Parietal lobe (tissue), 2 donors: ENCODE results near the gene APEH. TPM values are rescaled to one million over a fixed set of nuclear protein-coding genes. Genes with fewer than 3 reads are reported as not detected.

Experiments used
- small RNA-seq: library from RNA; depleted of rRNA; stranded (forward); fragments of <200 nt; gene quantifications from one replicate; pipeline ENCODE3, GENCODE V24; 2014; ENCODE audit warnings: low replicate concordance
- total RNA-seq: library from RNA; depleted of rRNA; stranded (reverse); fragments of >200 nt; gene quantifications from one replicate; pipeline ENCODE4 v1.2.3, GENCODE V29; 2014

The APEH gene
- 94.8 TPM for total RNA-seq

DNA sequence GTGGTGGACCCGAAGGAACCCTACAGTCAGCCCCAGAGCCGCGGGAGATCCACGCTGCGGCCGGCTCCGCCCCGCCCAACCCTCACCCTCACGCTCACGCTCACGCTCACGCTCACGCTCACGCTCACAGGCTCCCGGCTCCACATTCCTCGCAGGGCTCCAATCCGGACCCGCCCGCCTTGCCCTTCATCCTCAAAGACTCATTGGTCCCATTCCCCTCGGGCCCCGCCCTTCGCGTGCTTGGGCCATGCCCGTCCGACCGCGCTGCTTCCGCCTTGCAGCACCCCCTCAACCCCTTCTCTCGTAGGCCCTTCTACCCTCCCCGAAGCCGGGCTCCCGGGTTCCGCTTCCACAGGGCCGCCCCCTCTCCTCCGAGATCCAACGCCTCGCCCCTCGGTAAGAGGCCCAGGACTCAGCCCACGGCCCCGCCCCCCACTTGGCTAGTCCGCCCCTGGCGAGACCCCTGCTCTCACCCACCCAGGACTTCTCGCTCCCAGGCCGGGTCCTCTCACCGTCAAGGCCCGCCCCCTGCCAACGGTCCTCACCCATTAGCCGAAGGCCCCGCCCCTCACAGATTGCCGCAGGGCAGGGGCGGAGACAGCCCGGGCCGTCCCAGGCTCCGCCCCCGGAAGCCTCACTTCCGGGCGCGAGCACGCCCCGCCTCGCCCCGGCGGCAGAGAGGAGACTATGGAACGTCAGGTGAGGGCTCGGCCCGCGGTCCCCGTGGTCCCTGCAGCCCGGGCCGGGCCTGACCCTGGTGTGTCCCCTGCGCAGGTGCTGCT is at the start of gene APEH:
Gene APEH, plus strand, starts transcription at position 637 of the 782 bp plus-strand sequence. Its CDS starts 51 bp downstream, at position 688.

DNA sequence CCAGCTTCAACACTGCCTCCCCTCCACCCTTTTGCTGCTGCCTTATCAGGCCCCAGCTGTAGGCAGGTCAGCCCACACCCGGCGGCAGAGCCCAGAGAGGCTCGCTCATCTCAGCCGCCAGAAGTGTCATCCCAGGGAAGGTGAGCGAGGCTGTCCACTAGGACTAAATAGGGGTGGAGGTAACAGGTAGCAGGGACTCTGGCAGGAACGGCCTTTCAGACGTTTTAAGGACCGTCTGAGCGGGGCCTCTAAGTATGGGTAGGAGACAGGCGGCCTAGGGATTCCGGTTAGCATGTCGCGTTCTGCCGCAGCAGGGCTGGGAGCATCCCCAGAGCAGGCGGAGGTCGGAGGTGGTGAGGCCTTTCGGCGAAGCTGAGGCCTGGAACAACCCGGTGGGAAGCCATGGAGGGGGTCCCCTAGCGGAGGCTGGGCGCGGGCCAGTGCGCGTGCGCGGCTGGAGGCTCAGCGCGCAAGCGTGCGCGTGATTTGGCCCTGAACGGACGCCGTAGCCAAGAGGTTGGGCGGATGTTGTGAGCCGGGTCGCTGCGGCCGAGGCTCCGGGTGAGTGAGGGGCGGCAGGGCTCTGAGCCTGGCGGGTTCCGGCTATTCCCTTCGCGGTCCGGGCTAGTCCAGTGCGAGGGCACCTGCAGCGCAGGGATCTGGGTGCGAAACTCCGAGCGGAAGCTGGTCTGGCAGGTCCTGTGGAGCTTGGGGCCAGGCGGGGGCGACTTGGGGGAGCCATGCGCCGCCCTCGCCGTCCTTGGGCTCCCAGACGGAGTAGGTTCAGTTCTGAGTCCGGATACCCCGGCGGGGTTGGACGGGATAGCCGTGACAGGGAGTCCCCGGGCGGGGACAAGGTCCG is 15.1 kb downstream of the APEH start, which contains the start of the genes MST1 and RNF123:
Gene MST1, minus strand, starts transcription at position 429 of the 862 bp plus-strand sequence. CDS start 783 bp downstream, outside the sequence.
Gene RNF123, plus strand, starts transcription at position 512 of the 862 bp plus-strand sequence. CDS start 1,609 bp downstream, outside the sequence.

DNA sequence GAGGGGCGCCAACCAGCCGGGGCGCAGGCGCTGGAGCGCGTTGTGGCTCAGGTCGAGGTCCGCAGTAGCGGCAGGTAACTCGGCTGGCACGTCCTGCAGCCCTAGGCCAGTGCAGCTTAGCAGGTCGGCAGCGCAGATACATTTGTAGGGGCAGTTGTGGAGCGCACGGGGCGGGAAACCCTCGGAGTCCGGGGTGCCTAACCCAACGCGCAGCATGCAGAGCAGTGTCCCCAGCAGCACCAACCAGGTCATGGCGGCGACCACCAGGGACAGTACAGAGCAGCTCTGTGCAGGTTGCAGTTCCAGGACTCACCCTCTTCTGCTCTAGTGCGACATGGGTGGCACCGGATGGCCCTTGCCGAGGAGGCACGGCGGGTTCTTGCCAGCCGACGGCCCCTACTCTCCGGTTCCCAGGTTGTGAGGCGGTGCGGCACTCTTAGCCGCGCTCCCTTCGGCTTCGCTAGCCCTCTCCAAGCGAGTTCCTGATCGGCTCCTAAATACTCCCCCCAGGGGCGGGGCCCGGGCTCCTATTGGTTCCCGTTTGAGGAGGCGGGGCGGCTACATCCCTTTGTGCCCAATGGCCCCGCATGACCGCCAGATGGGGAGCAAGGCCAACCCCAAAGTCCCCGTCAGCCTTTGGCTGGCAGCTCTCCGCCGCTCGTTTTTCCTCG is 45.2 kb downstream of the APEH start, which contains the start of gene AMIGO3:
Gene AMIGO3, minus strand, starts transcription at position 471 of the 671 bp plus-strand sequence. Its CDS starts 219 bp downstream, at position 252.

DNA sequence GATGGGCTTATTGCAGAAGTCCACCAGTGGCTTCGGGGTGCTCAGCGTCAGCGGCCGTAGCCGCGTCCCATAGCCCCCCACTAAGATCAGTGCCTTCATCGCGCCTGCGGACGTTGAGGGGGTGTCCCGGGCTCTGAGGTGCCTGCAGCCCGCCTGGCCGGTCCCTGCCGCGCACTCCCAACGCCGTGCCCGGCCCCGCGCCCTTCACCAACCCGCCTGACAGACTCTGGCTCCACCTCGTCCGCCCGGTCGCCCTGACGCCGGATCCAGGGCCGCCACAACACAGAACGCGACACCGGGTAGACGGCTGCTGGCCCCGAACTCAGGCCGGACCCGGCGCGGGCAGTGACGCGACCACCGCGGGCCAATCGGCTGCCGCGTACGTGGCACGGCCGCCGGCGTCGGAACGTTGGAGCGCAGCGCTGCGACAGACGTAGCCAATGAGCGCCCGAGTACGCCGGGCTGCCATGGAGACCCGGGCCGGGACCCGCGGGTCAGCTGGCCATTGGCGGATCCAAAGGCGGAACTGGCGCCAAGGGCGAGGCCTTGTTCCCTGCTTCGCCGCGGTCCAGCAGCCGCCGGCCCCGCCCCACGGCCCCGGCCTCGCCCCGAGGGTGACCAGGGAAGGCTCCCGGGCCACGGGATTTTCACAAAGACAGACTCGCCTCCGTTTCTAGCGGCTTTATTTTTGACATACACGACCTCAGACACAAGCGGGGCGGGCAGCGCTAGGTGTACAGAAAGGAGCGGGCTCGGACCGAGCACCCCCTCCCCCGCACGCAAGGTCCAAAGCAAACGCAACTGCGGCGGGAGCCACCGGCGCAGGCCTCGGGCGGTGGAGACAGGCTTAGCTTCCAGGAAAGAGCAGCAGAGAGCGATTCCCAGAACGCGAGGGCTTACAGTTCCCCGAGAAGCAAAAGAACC is 49.7 kb downstream of the APEH start, which contains the start of gene GMPPB:
Gene GMPPB, minus strand, starts transcription at position 324 of the 924 bp plus-strand sequence. Its CDS starts 225 bp downstream, at position 99.

Small RNAs within 50 kb of the gene (small RNA-seq; reads per million reads assigned to genes)
- gene AMIGO3: not detected

Other genes with a start within 250 kb of the APEH start
- 14.7 TPM for gene NICN1, start 245.0 kb upstream of the APEH start, total RNA-seq
- gene DAG1, start 204.1 kb upstream of the APEH start, total RNA-seq: 30.7 TPM
- gene BSN, start 119.9 kb upstream of the APEH start, total RNA-seq: 23.5 TPM
- gene MST1, start 15.1 kb downstream of the APEH start, total RNA-seq: 10.6 TPM
- gene RNF123, start 15.2 kb downstream of the APEH start, total RNA-seq: 36.9 TPM
- gene AMIGO3, start 45.3 kb downstream of the APEH start, total RNA-seq: 1.3 TPM
- gene GMPPB, start 49.6 kb downstream of the APEH start, total RNA-seq: 11.3 TPM
- 66.4 TPM for gene IP6K1, start 112.2 kb downstream of the APEH start, total RNA-seq
- gene CDHR4, start 125.5 kb downstream of the APEH start, total RNA-seq: not detected
- gene INKA1, start 128.9 kb downstream of the APEH start, total RNA-seq: 13.5 TPM
- 6.6 TPM for gene UBA7, start 139.6 kb downstream of the APEH start, total RNA-seq
- gene TRAIP, start 182.2 kb downstream of the APEH start, total RNA-seq: 6.6 TPM
- 283 TPM for gene CAMKV, start 195.6 kb downstream of the APEH start, total RNA-seq
- 3.8 TPM for gene MST1R, start 229.5 kb downstream of the APEH start, total RNA-seq